H9 (cell line): ENCODE data around the gene HMCN1. TPM values are rescaled to one million over a fixed set of nuclear protein-coding genes. Genes with fewer than 3 reads are reported as not detected.
A peak's percentile ranks its signal among the peaks of the same experiment; 100 is the strongest.

Experiments used
- DNase-seq: peaks from one replicate; pipeline ENCODE4 v3.0.0-alpha.2; 2017
- H2AFZ ChIP-seq: one replicate; pipeline ENCODE4 v1.6.1; 2013; ENCODE audit warnings: mild to moderate bottlenecking, low read length, control low read depth, moderate library complexity
- H2AK5ac ChIP-seq: 2 replicates; pipeline ENCODE4 v1.6.1; 2013; ENCODE audit warnings: low read length, control low read depth, mixed read lengths; ENCODE audit not compliant: insufficient read length
- H2BK120ac ChIP-seq: one replicate; pipeline ENCODE4 v1.6.1; 2013; ENCODE audit warnings: low read depth, mild to moderate bottlenecking, low read length, control low read depth, inconsistent platforms; ENCODE audit not compliant: poor library complexity, severe bottlenecking
- H2BK12ac ChIP-seq: 2 replicates; pipeline ENCODE4 v1.6.1; 2013; ENCODE audit warnings: low read length, control low read depth, mixed read lengths, low read depth; ENCODE audit not compliant: insufficient read length
- H2BK15ac ChIP-seq: 2 replicates; pipeline ENCODE4 v1.6.1; 2013; ENCODE audit warnings: low read depth, low read length, control low read depth
- H2BK20ac ChIP-seq: one replicate; pipeline ENCODE4 v1.6.1; 2013; ENCODE audit warnings: low read depth, mild to moderate bottlenecking, low read length, control low read depth, inconsistent platforms; ENCODE audit not compliant: poor library complexity, severe bottlenecking
- H2BK5ac ChIP-seq: 2 replicates; pipeline ENCODE4 v1.6.1; 2013; ENCODE audit warnings: low read length, control low read depth, mixed read lengths; ENCODE audit not compliant: insufficient read length
- H3K14ac ChIP-seq: 2 replicates; pipeline ENCODE4 v1.6.1; 2013; ENCODE audit warnings: low read length, control low read depth; ENCODE audit not compliant: insufficient read depth
- H3K18ac ChIP-seq: 2 replicates; pipeline ENCODE4 v1.6.1; 2013; ENCODE audit warnings: low read depth, mild to moderate bottlenecking, mixed read lengths, low read length, control low read depth; ENCODE audit not compliant: insufficient read length
- H3K23ac ChIP-seq: 2 replicates; pipeline ENCODE4 v1.6.1; 2013; ENCODE audit warnings: low read length, control low read depth, mixed read lengths, low read depth; ENCODE audit not compliant: insufficient read length
- H3K23me2 ChIP-seq: 2 replicates; pipeline ENCODE4 v1.6.1; 2013; ENCODE audit warnings: low read depth, mild to moderate bottlenecking, mixed read lengths, low read length, control low read depth; ENCODE audit not compliant: insufficient read length, poor library complexity, severe bottlenecking
- H3K27ac ChIP-seq: 2 replicates; pipeline ENCODE4 v1.5.1; 2013; ENCODE audit warnings: low read length, control low read depth, mixed read lengths, low read depth; ENCODE audit not compliant: insufficient read length
- H3K27me3 ChIP-seq: 2 replicates; pipeline ENCODE4 v1.6.1; 2013; ENCODE audit warnings: low read length, control low read depth, inconsistent platforms; ENCODE audit not compliant: insufficient read depth
- H3K4ac ChIP-seq: 2 replicates; pipeline ENCODE4 v1.6.1; 2013; ENCODE audit warnings: low read depth, mild to moderate bottlenecking, control low read depth, inconsistent platforms, low read length, moderate library complexity
- H3K4me1 ChIP-seq: 2 replicates; pipeline ENCODE4 v1.6.1; 2013; ENCODE audit warnings: low read length, control low read depth, inconsistent platforms; ENCODE audit not compliant: insufficient read depth
- H3K4me2 ChIP-seq: 2 replicates; pipeline ENCODE4 v1.6.1; 2013; ENCODE audit warnings: low read length, control low read depth, mixed read lengths; ENCODE audit not compliant: insufficient read length, insufficient read depth
- H3K56ac ChIP-seq: 2 replicates; pipeline ENCODE4 v1.6.1; 2013; ENCODE audit warnings: low read depth, mild to moderate bottlenecking, mixed read lengths, low read length, control low read depth; ENCODE audit not compliant: insufficient read length
- H3K79me1 ChIP-seq: 2 replicates; pipeline ENCODE4 v1.6.1; 2013; ENCODE audit warnings: low read depth, mild to moderate bottlenecking, moderate library complexity, low read length, control low read depth, inconsistent platforms; ENCODE audit not compliant: insufficient read depth, poor library complexity, severe bottlenecking
- H3K79me2 ChIP-seq: 2 replicates; pipeline ENCODE4 v1.6.1; 2013; ENCODE audit warnings: low read length, control low read depth, inconsistent platforms; ENCODE audit not compliant: insufficient read depth
- H3K9ac ChIP-seq: 2 replicates; pipeline ENCODE4 v1.6.1; 2013; ENCODE audit warnings: low read length, control low read depth, mixed read lengths; ENCODE audit not compliant: insufficient read length; ENCODE audit errors: extremely low read depth
- H3K9me3 ChIP-seq: one replicate; pipeline ENCODE4 v1.6.1; 2013; ENCODE audit warnings: low read depth, low read length, inconsistent platforms; ENCODE audit not compliant: control insufficient read depth
- H3T11ph ChIP-seq: one replicate; pipeline ENCODE4 v1.6.1; 2013; ENCODE audit warnings: mild to moderate bottlenecking, low read length, control low read depth, inconsistent platforms
- H4K20me1 ChIP-seq: one replicate; pipeline ENCODE4 v1.6.1; 2013; ENCODE audit not compliant: control insufficient read depth, insufficient read length, insufficient read depth
- H4K5ac ChIP-seq: 2 replicates; pipeline ENCODE4 v1.6.1; 2013; ENCODE audit warnings: low read depth, mild to moderate bottlenecking, mixed read lengths, low read length, control low read depth; ENCODE audit not compliant: insufficient read length
- H4K8ac ChIP-seq: replicated peaks from 2 replicates; pipeline ENCODE4 v1.6.1; 2013; ENCODE audit warnings: low read length, control low read depth, mixed read lengths, low read depth; ENCODE audit not compliant: insufficient read length
- H4K91ac ChIP-seq: 2 replicates; pipeline ENCODE4 v1.6.1; 2013; ENCODE audit warnings: low read depth, mild to moderate bottlenecking, moderate library complexity, mixed read lengths, low read length, control low read depth; ENCODE audit not compliant: insufficient read length
- H3K27ac Mint-ChIP-seq, 3 experiments: 2 replicates in 2 of 3; 3 replicates in 1 of 3; pipeline ENCODE4 v1.8.0; 2020 to 2021; ENCODE audit warnings: mixed read lengths in 3 of 3, mild to moderate bottlenecking in 1 of 3, moderate library complexity in 1 of 3
- H3K27me3 Mint-ChIP-seq: 2 replicates; pipeline ENCODE4 v1.8.0; 2021; ENCODE audit warnings: low read depth, mild to moderate bottlenecking, moderate library complexity, mixed read lengths
- H3K36me3 Mint-ChIP-seq, 3 experiments: 2 replicates in 2 of 3; 3 replicates in 1 of 3; pipeline ENCODE4 v1.8.0; 2020 to 2021; ENCODE audit warnings: low read depth in 3 of 3, mixed read lengths in 3 of 3; ENCODE audit not compliant: insufficient read depth in 1 of 3
- H3K4me1 Mint-ChIP-seq, 2 experiments: 2 replicates each; pipeline ENCODE4 v1.8.0; 2020; ENCODE audit warnings: mixed read lengths in 2 of 2
- H3K4me3 Mint-ChIP-seq, 2 experiments: 2 replicates in 1 of 2; 3 replicates in 1 of 2; pipeline ENCODE4 v1.8.0; 2020 to 2021; ENCODE audit warnings: mild to moderate bottlenecking in 2 of 2, mixed read lengths in 2 of 2, moderate library complexity in 1 of 2
- H3K9me3 Mint-ChIP-seq, 2 experiments: 2 replicates in 1 of 2; 3 replicates in 1 of 2; pipeline ENCODE4 v1.8.0; 2020; ENCODE audit warnings: mild to moderate bottlenecking in 2 of 2, mixed read lengths in 2 of 2, moderate library complexity in 1 of 2
- CTCF ChIP-seq: fragments of 200-600 bp; sonication (generic); conservative IDR thresholded peaks from 3 replicates; pipeline ENCODE4 v1.8.0; 2021; ENCODE audit warnings: antibody characterized with exemption, mild to moderate bottlenecking
- WGBS: extraction: QIAGEN DNeasy Blood & Tissue Kit; methylation state at CpG from one replicate; pipeline ENCODE4 v1.1.7; 2013; ENCODE audit warnings: missing lambda C conversion rate, low lambda C conversion rate, mixed read lengths; ENCODE audit not compliant: insufficient read length; ENCODE audit errors: extremely low coverage; 5-methylcytosine and 5-hydroxymethylcytosine counted together
- total RNA-seq: library from RNA; stranded (reverse); gene quantifications from 2 replicates; pipeline ENCODE4 v1.2.1, GENCODE V29; 2021

The HMCN1 gene
- total RNA-seq, 1 experiment from 2014 or later = 3.3 TPM

- WGBS = no CpG with 5 or more reads among the region's 2 CpGs
These were observed 13.4 kb upstream of the HMCN1 start for GRCh38 chr1:185720633-185721272.

More at GRCh38 chr1:185720633-185721272, 13.4 kb upstream of the HMCN1 start:
- Histone ChIP-seq H3K18ac (no peak overlapping the region), H3K23ac (no peak overlapping the region), H3K27ac (no peak overlapping the region), H3K9ac (no peak overlapping the region), H4K91ac (no peak overlapping the region), H2AK5ac (no peak overlapping the region), H2BK12ac (no peak overlapping the region), H3K14ac (no peak overlapping the region), H3K9me3 (no peaks in the 10 kb centered on the region), H4K8ac (no peak overlapping the region), H3K4ac (no peak overlapping the region), H4K20me1 (no peaks in the 10 kb centered on the region), H3K4me1 (no peaks in the 10 kb centered on the region), H3K79me2 (no peaks in the 10 kb centered on the region), H3K4me2 (no peak overlapping the region), H2BK15ac (no peak overlapping the region), H2BK120ac (no peak overlapping the region), H2AFZ (no peak overlapping the region), H3K79me1 (no peaks in the 10 kb centered on the region), H2BK20ac (no peak overlapping the region), H4K5ac (no peak overlapping the region), H3T11ph (no peak overlapping the region), H3K27me3 (no peaks in the 10 kb centered on the region), H2BK5ac (no peak overlapping the region), H3K23me2 (no peaks in the 10 kb centered on the region), H3K56ac (no peak overlapping the region)
- Mint-ChIP-seq H3K4me1 (no peaks in the 10 kb centered on the region), H3K27me3 (no peaks in the 10 kb centered on the region), H3K4me3 (no peak overlapping the region), H3K36me3 (no peaks in the 10 kb centered on the region), H3K27ac (no peak overlapping the region), H3K9me3 (no peaks in the 10 kb centered on the region)
- no peak for DNase-seq
- peak; percentile 69 for TF ChIP-seq CTCF
